Neural progenitor cell (in vitro differentiated cells): ENCODE results near the gene CCDC181.

Experiments
- EZH2 ChIP-seq: fragments of 200-600 bp; sonication (generic); IDR thresholded peaks from 2 replicates; pipeline ENCODE4 v1.6.1; 2017; ENCODE audit warnings: antibody characterized with exemption, mild to moderate bottlenecking, moderate library complexity
- TF ChIP-seq, protein P1 (sequence below): fragments of 200-600 bp; sonication (generic); IDR thresholded peaks from 2 replicates; pipeline ENCODE4 v1.5.1; 2017; ENCODE audit warnings: antibody characterized with exemption, mild to moderate bottlenecking

DNA sequence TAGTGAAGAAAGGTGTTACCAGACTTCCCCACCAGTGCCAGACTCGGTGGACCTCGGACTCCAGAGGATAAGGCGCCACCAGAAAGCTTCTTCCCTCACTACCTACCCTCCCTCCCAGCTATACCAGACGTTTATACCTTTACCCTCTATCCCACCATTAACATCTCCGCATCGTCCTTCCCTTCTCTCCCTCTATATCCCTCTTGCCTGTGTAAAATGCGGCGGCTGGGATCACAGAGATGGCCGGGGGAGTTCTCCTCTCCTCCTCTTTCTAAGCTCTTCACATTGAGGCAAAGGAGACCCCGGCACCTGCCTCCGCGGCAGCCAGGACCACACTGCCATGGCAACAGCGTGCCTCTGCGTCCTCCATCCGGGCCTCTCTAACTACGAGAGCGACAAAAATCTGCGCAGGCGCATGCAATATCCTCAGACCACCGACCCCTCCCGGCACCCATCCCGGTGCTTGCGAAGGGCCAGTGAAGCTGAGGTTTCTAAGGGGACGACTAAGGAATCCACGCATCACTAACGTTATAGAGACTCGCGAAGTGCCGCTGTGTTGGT lies at the start of gene CCDC181:
- TF ChIP-seq, protein P1, sequence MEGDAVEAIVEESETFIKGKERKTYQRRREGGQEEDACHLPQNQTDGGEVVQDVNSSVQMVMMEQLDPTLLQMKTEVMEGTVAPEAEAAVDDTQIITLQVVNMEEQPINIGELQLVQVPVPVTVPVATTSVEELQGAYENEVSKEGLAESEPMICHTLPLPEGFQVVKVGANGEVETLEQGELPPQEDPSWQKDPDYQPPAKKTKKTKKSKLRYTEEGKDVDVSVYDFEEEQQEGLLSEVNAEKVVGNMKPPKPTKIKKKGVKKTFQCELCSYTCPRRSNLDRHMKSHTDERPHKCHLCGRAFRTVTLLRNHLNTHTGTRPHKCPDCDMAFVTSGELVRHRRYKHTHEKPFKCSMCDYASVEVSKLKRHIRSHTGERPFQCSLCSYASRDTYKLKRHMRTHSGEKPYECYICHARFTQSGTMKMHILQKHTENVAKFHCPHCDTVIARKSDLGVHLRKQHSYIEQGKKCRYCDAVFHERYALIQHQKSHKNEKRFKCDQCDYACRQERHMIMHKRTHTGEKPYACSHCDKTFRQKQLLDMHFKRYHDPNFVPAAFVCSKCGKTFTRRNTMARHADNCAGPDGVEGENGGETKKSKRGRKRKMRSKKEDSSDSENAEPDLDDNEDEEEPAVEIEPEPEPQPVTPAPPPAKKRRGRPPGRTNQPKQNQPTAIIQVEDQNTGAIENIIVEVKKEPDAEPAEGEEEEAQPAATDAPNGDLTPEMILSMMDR, result no peak
- no peak for TF ChIP-seq EZH2
